AG04449 (cell line): ENCODE results near the gene ETDC.
"Not testable (repeated sequence)": the region's sequence is repeated elsewhere in the genome, so short reads cannot be mapped to it uniquely, and the experiment has no call there.

Source experiments
- CTCF ChIA-PET: fragments of 350-600 bp; formaldehyde crosslinking; extraction: SDS; loops from one replicate; lab custom pipeline; 2021; ENCODE audit warnings: antibody characterized with exemption; lab: Yijun Ruan, JAX
- POLR2A ChIA-PET: fragments of 400-600, 350-600 bp; formaldehyde crosslinking; extraction: SDS; loops from one replicate; lab custom pipeline; 2020; ENCODE audit warnings: antibody characterized with exemption, inconsistent platforms; lab: Yijun Ruan, JAX
- DNase-seq: peaks from one replicate; pipeline ENCODE4 v3.0.0-alpha.2; 2010; ENCODE audit warnings: low read depth, low spot score
- H3K4me3 ChIP-seq: 2 replicates; pipeline ENCODE4 v1.5.1; 2011; ENCODE audit warnings: low read depth, mild to moderate bottlenecking, control low read depth, low read length
- CTCF ChIP-seq: IDR thresholded peaks from one replicate; pipeline ENCODE4 v1.5.1; 2011; ENCODE audit warnings: mild to moderate bottlenecking, moderate library complexity, low read length, control low read depth, inconsistent platforms; ENCODE audit not compliant: insufficient read depth; ENCODE audit errors: missing control alignments

The ETDC gene

GRCh38 chrX:135315864-135316263, 6.6 kb downstream of the ETDC start:
- ChIA-PET CTCF (no interaction called here), POLR2A (no interaction called here)
- no peak overlapping the region for H3K4me3 ChIP-seq
- DNase-seq, result no peak
- TF ChIP-seq CTCF, result no peak

GRCh38 chrX:135324463-135324862, 15.2 kb downstream of the ETDC start:
- no peak overlapping the region for H3K4me3 ChIP-seq
- ChIA-PET CTCF (no interaction called here), POLR2A (no interaction called here)
- DNase-seq, result no peak
- TF ChIP-seq CTCF, result no peak

GRCh38 chrX:135325036-135325818, 15.9 kb downstream of the ETDC start:
- H3K4me3 ChIP-seq, POLR2A ChIA-PET, CTCF ChIA-PET: not testable (repeated sequence)

GRCh38 chrX:135327299-135327698, 18.0 kb downstream of the ETDC start:
- ChIA-PET CTCF (interaction anchor here (1.2 to 1.5 kb wide), 3 partner anchors 9 to 14 kb away, joined by 3 to 8 read pairs (median 6); no protein-coding TSS in a partner anchor), POLR2A (no interaction called here)
- no peak overlapping the region for H3K4me3 ChIP-seq
- DNase-seq, result peak; percentile 59
- peak; percentile 3 for TF ChIP-seq CTCF

More at GRCh38 chrX:135325036-135325818, 15.9 kb downstream of the ETDC start:
- not testable (repeated sequence) for DNase-seq

GRCh38 chrX:135328421-135329005, 19.2 kb downstream of the ETDC start:
- no peak overlapping the region for H3K4me3 ChIP-seq
- TF ChIP-seq CTCF, result no peak
- ChIA-PET CTCF (interaction anchor here (1.3 to 1.5 kb wide), 2 partner anchors 10 to 13 kb away, joined by 3 to 8 read pairs; no protein-coding TSS in a partner anchor), POLR2A (no interaction called here)
- DNase-seq, result no peak

GRCh38 chrX:135330706-135331105, 21.4 kb downstream of the ETDC start:
- no peak for DNase-seq
- POLR2A ChIA-PET, result no interaction called here
- no peak for TF ChIP-seq CTCF
- CTCF ChIA-PET, result no interaction called here
- H3K4me3 ChIP-seq, result no peak overlapping the region
